Thyroid gland (tissue), 4 donors: ENCODE results near the gene EXOC4. TPM values are rescaled to one million over a fixed set of nuclear protein-coding genes. Genes with fewer than 3 reads are reported as not detected.

ENCODE experiments used
- DNase-seq, 2 donors: peaks; one replicate each; pipeline ENCODE4 v3.0.0-alpha.2; 2019
- H3K27ac ChIP-seq, 3 donors: fragments of 200-600 bp; sonication (generic); 1 replicate in 2 of 3; 2 replicates in 1 of 3; pipeline ENCODE4 v1.5.1; 2016 to 2019; ENCODE audit warnings: mild to moderate bottlenecking in 1 of 3, moderate library complexity in 1 of 3
- H3K27me3 ChIP-seq: fragments of 200-600 bp; sonication (generic); one replicate; pipeline ENCODE4 v1.5.1; 2019
- H3K36me3 ChIP-seq, 2 donors: fragments of 200-600 bp; sonication (generic); one replicate each; pipeline ENCODE4 v1.5.1; 2016 to 2019
- H3K4me1 ChIP-seq, 2 donors: fragments of 200-600 bp; sonication (generic); one replicate each; pipeline ENCODE4 v1.5.1; 2017 to 2019
- H3K4me3 ChIP-seq, 3 donors: fragments of 200-600 bp; sonication (generic); replicated peaks in 1 of 3; 1 replicate in 2 of 3; 2 replicates in 1 of 3; pipeline ENCODE4 v1.5.1; 2016; ENCODE audit warnings: mild to moderate bottlenecking in 1 of 3
- H3K9me3 ChIP-seq: fragments of 200-600 bp; sonication (generic); one replicate; pipeline ENCODE4 v1.5.1; 2017
- CTCF ChIP-seq, 6 experiments: fragments of 200-600 bp in 3 of 6; fragments of 450-650 bp in 3 of 6; sonication (generic) in 3 of 6; IDR thresholded peaks; one replicate each; pipeline ENCODE4 v1.5.1; 2016 to 2019; ENCODE audit warnings: antibody characterized with exemption in 6 of 6, mild to moderate bottlenecking in 2 of 6, inconsistent platforms in 1 of 6, moderate library complexity in 1 of 6
- POLR2A ChIP-seq, 2 donors: fragments of 450-650 bp; IDR thresholded peaks; one replicate each; pipeline ENCODE4 v1.6.1; 2017; ENCODE audit warnings: antibody characterized with exemption in 2 of 2, mild to moderate bottlenecking in 2 of 2, moderate library complexity in 1 of 2
- WGBS, 2 donors: methylation state at CpG; one replicate each; pipeline ENCODE4 v1.1.5; 2017; 5-methylcytosine and 5-hydroxymethylcytosine counted together
- intact Hi-C: fragments of 100-400 bp; cut with DNase I; formaldehyde crosslinking; loops from one replicate; pipeline ENCODE4 v1.15.1; 2023
- total RNA-seq, 4 donors: library from RNA; depleted of rRNA; stranded (reverse); fragments of >200 nt; gene quantifications; one replicate each; pipeline ENCODE4 v1.2.3, GENCODE V29; 2016

The EXOC4 gene
- total RNA-seq, 4 donors from 2014 or later: 74.0 to 116 (median 107) TPM

GRCh38 chr7:133293384-133294160 is 40.7 kb downstream of the EXOC4 start:
- DNase-seq: no peak
- 95 to 99% methylated on average over 6 of the region's 6 CpGs for WGBS, 2 donors
- H3K4me1 ChIP-seq: peaks cover 6 to 10% of the 10 kb centered on the region in 2 donors
- H3K27ac ChIP-seq: no peak overlapping the region
- no peaks in the 10 kb centered on the region for H3K9me3 ChIP-seq
- H3K27me3 ChIP-seq: no peaks in the 10 kb centered on the region
- intact Hi-C loops: no loop called here
- no peak overlapping the region for H3K4me3 ChIP-seq
- TF ChIP-seq CTCF (IDR thresholded peaks at IDR 0.05) (no peak), POLR2A (IDR thresholded peaks at IDR 0.05) (no peak)
- peaks cover 0 to 10% of the 10 kb centered on the region in 2 donors for H3K36me3 ChIP-seq

GRCh38 chr7:133294234-133294633 is 41.4 kb downstream of the EXOC4 start:
- TF ChIP-seq CTCF (IDR thresholded peaks at IDR 0.05): no peak
- TF ChIP-seq POLR2A (IDR thresholded peaks at IDR 0.05): no peak
- intact Hi-C loops: no loop called here
- H3K4me1 ChIP-seq: peaks cover 6 to 17% of the 10 kb centered on the region in 2 donors
- no peaks in the 10 kb centered on the region for H3K9me3 ChIP-seq
- H3K27ac ChIP-seq: no peak overlapping the region
- H3K36me3 ChIP-seq: peaks cover 0 to 4% of the 10 kb centered on the region in 2 donors
- H3K27me3 ChIP-seq: no peaks in the 10 kb centered on the region
- H3K4me3 ChIP-seq: no peak overlapping the region
- DNase-seq: no peak

- TF ChIP-seq CTCF (IDR thresholded peaks at IDR 0.05): no peak
- no peak for TF ChIP-seq POLR2A (IDR thresholded peaks at IDR 0.05)
- Histone ChIP-seq H3K4me3 (no peak overlapping the region), H3K27me3 (no peaks in the 10 kb centered on the region), H3K9me3 (no peaks in the 10 kb centered on the region), H3K27ac (no peak overlapping the region), H3K4me1 (peaks cover 6 to 18% of the 10 kb centered on the region in 2 donors), H3K36me3 (no peaks in the 10 kb centered on the region)
- WGBS, 2 donors: 67 to 78% methylated on average over 3 of the region's 3 CpGs
- intact Hi-C loops: no loop called here
- no peak for DNase-seq
Observed at GRCh38 chr7:133295484-133295883, 42.6 kb downstream of the EXOC4 start.

- intact Hi-C loops: no loop called here
- Histone ChIP-seq H3K27me3 (no peaks in the 10 kb centered on the region), H3K9me3 (no peaks in the 10 kb centered on the region), H3K4me1 (peaks cover 6 to 28% of the 10 kb centered on the region in 2 donors), H3K4me3 (no peak overlapping the region), H3K36me3 (no peaks in the 10 kb centered on the region), H3K27ac (no peak overlapping the region)
- 92 to 95% methylated on average over 1 of the region's 1 CpG for WGBS, 2 donors
- no peak for DNase-seq
- TF ChIP-seq POLR2A (IDR thresholded peaks at IDR 0.05) (no peak), CTCF (IDR thresholded peaks at IDR 0.05) (no peak)
Observed at GRCh38 chr7:133297093-133297492, 44.2 kb downstream of the EXOC4 start.

GRCh38 chr7:133298080-133298479 is 45.2 kb downstream of the EXOC4 start:
- H3K27ac ChIP-seq: no peak overlapping the region
- WGBS, 2 donors: 39 to 53% methylated on average over 5 of the region's 5 CpGs
- DNase-seq: no peak
- H3K27me3 ChIP-seq: no peaks in the 10 kb centered on the region
- no peak overlapping the region for H3K4me3 ChIP-seq
- H3K36me3 ChIP-seq: no peaks in the 10 kb centered on the region
- no peaks in the 10 kb centered on the region for H3K9me3 ChIP-seq
- intact Hi-C loops: no loop called here
- H3K4me1 ChIP-seq: peaks cover 6 to 28% of the 10 kb centered on the region in 2 donors
- no peak for TF ChIP-seq POLR2A (IDR thresholded peaks at IDR 0.05)
- no peak for TF ChIP-seq CTCF (IDR thresholded peaks at IDR 0.05)
